BLaER1 treated with 17β-estradiol and CSF1 and Interleukin-3, amounts not matched to agents 10 nM and 100 nM (cell line): Measurements from ENCODE around the gene KRTAP16-1.
A peak's percentile ranks its signal among the peaks of the same experiment; 100 is the strongest.

Source experiments
- H3K27ac ChIP-seq, 11 experiments: shearing (Covaris generic); formaldehyde crosslinking; 2 replicates each; pipeline ENCODE4 v1.8.1; 2022
- H3K27me3 ChIP-seq, 11 experiments: shearing (Covaris generic); formaldehyde crosslinking; 2 replicates each; pipeline ENCODE4 v1.8.1; 2022
- H3K36me3 ChIP-seq, 11 experiments: shearing (Covaris generic); formaldehyde crosslinking; 2 replicates each; pipeline ENCODE4 v1.8.1; 2022
- H3K4me1 ChIP-seq, 10 experiments: shearing (Covaris generic); formaldehyde crosslinking; 2 replicates each; pipeline ENCODE4 v1.8.1; 2022
- H3K4me2 ChIP-seq, 11 experiments: shearing (Covaris generic); formaldehyde crosslinking; 2 replicates each; pipeline ENCODE4 v1.8.1; 2022
- H3K4me3 ChIP-seq, 10 experiments: shearing (Covaris generic); formaldehyde crosslinking; 2 replicates each; pipeline ENCODE4 v1.8.1; 2022
- H3K9ac ChIP-seq, 11 experiments: shearing (Covaris generic); formaldehyde crosslinking; 2 replicates each; pipeline ENCODE4 v1.8.1; 2022
- H3K9me3 ChIP-seq, 11 experiments: shearing (Covaris generic); formaldehyde crosslinking; replicated peaks in 1 of 11; 2 replicates each; pipeline ENCODE4 v1.8.1; 2022
- H4K20me1 ChIP-seq, 11 experiments: shearing (Covaris generic); formaldehyde crosslinking; 2 replicates each; pipeline ENCODE4 v1.8.1; 2022
- Cebpa-rat ChIP-seq, 11 experiments: shearing (Covaris generic); IDR thresholded peaks; 2 replicates each; pipeline ENCODE4 v1.8.1; 2022

The KRTAP16-1 gene

GRCh38 chr17:41343029-41343428 lies 33.9 kb upstream of the KRTAP16-1 start:
- no peak for TF ChIP-seq Cebpa-rat (IDR thresholded peaks at IDR 0.05)
- H4K20me1 ChIP-seq, result no peaks in the 10 kb centered on the region
- no peak overlapping the region for H3K4me3 ChIP-seq
- no peaks in the 10 kb centered on the region for H3K27me3 ChIP-seq
- no peaks in the 10 kb centered on the region for H3K36me3 ChIP-seq
- no peak overlapping the region for H3K27ac ChIP-seq
- no peak overlapping the region for H3K4me2 ChIP-seq
- peaks cover 19 to 44% (median 26%) of the 10 kb centered on the region in 10 experiments for H3K4me1 ChIP-seq
- H3K9me3 ChIP-seq, result peaks cover 24 to 32% (median 28%) of the 10 kb centered on the region in 11 experiments
- H3K9ac ChIP-seq, result no peak overlapping the region

GRCh38 chr17:41340934-41341861 lies 32.1 kb upstream of the KRTAP16-1 start:
- Histone ChIP-seq H3K27me3 (no peaks in the 10 kb centered on the region), H3K4me1 (peaks cover 19 to 39% (median 26%) of the 10 kb centered on the region in 10 experiments), H3K4me3 (no peak overlapping the region), H3K27ac (peak overlapping the region in 6 of 11 experiments; percentile 33 to 89 (median 79); a peak in 9 of 22 replicates), H3K9me3 (peaks cover 24 to 32% (median 28%) of the 10 kb centered on the region in 11 experiments), H3K9ac (no peak overlapping the region; a peak in 1 of 22 replicates), H4K20me1 (no peaks in the 10 kb centered on the region), H3K36me3 (no peaks in the 10 kb centered on the region), H3K4me2 (peak overlapping the region in 7 of 11 experiments; percentile 56 to 92 (median 77); a peak in 13 of 22 replicates)
- TF ChIP-seq Cebpa-rat (IDR thresholded peaks at IDR 0.05), result no peak

GRCh38 chr17:41340494-41340893 lies 31.4 kb upstream of the KRTAP16-1 start:
- Histone ChIP-seq H3K9ac (peak overlapping the region in 6 of 11 experiments; percentile 14 to 64 (median 56); a peak in 9 of 22 replicates), H3K27ac (peak overlapping the region in 9 of 11 experiments; percentile 33 to 89 (median 72); a peak in 14 of 22 replicates), H4K20me1 (no peaks in the 10 kb centered on the region), H3K27me3 (no peaks in the 10 kb centered on the region), H3K9me3 (peaks cover 24 to 32% (median 28%) of the 10 kb centered on the region in 11 experiments), H3K4me3 (no peak overlapping the region), H3K4me1 (peaks cover 19 to 39% (median 26%) of the 10 kb centered on the region in 10 experiments), H3K36me3 (no peaks in the 10 kb centered on the region), H3K4me2 (peak overlapping the region; percentile 22 to 92 (median 62); a peak in 20 of 22 replicates)
- TF ChIP-seq Cebpa-rat (IDR thresholded peaks at IDR 0.05), result no peak

GRCh38 chr17:41339571-41340172 lies 30.6 kb upstream of the KRTAP16-1 start:
- Histone ChIP-seq H3K4me2 (peak overlapping the region; percentile 22 to 92 (median 62); a peak in 21 of 22 replicates), H4K20me1 (no peaks in the 10 kb centered on the region), H3K4me3 (no peak overlapping the region), H3K9me3 (peaks cover 24 to 32% (median 28%) of the 10 kb centered on the region in 11 experiments), H3K27ac (peak overlapping the region; percentile 18 to 89 (median 70); a peak in 17 of 22 replicates), H3K27me3 (no peaks in the 10 kb centered on the region), H3K4me1 (peaks cover 20 to 40% (median 32%) of the 10 kb centered on the region in 10 experiments), H3K36me3 (no peaks in the 10 kb centered on the region), H3K9ac (peak overlapping the region in 7 of 11 experiments; percentile 13 to 64 (median 59); a peak in 10 of 22 replicates)
- TF ChIP-seq Cebpa-rat (IDR thresholded peaks at IDR 0.05), result no peak

GRCh38 chr17:41338961-41339485 lies 29.9 kb upstream of the KRTAP16-1 start:
- Histone ChIP-seq H3K4me2 (peak overlapping the region; percentile 7 to 92 (median 62); a peak in 20 of 22 replicates), H3K4me1 (peaks cover 27 to 47% (median 39%) of the 10 kb centered on the region in 10 experiments), H3K4me3 (no peak overlapping the region; a peak in 1 of 20 replicates), H3K9ac (peak overlapping the region in 6 of 11 experiments; percentile 32 to 62 (median 56); a peak in 11 of 22 replicates), H4K20me1 (no peaks in the 10 kb centered on the region), H3K27ac (peak overlapping the region in 9 of 11 experiments; percentile 33 to 89 (median 72); a peak in 18 of 22 replicates), H3K9me3 (peaks cover 24 to 32% (median 28%) of the 10 kb centered on the region in 11 experiments), H3K36me3 (no peaks in the 10 kb centered on the region), H3K27me3 (no peaks in the 10 kb centered on the region)
- TF ChIP-seq Cebpa-rat (IDR thresholded peaks at IDR 0.05), result peak in 4 of 11 experiments; percentile 50 to 78 (median 60); a peak in 4 of 22 replicates

- no peak overlapping the region for H3K4me3 ChIP-seq
- peak overlapping the region in 1 of 11 experiments; percentile 64; a peak in 2 of 22 replicates for H3K27ac ChIP-seq
- 0 out of 22 replicates have a peak overlapping the region, but pooled peaks of 1 of the 11 experiments have one; percentile 1 for H3K4me2 ChIP-seq
- H4K20me1 ChIP-seq, result no peaks in the 10 kb centered on the region
- TF ChIP-seq Cebpa-rat (IDR thresholded peaks at IDR 0.05), result no peak
- H3K9ac ChIP-seq, result no peak overlapping the region
- no peaks in the 10 kb centered on the region for H3K36me3 ChIP-seq
- peaks cover 31 to 49% (median 41%) of the 10 kb centered on the region in 10 experiments for H3K4me1 ChIP-seq
- peaks cover 0 to 7% (median 0%) of the 10 kb centered on the region in 11 experiments; a peak in 2 of 22 replicates for H3K9me3 ChIP-seq
- no peaks in the 10 kb centered on the region for H3K27me3 ChIP-seq
Measured at GRCh38 chr17:41335747-41336146, 26.6 kb upstream of the KRTAP16-1 start.

GRCh38 chr17:41334385-41335305 lies 25.5 kb upstream of the KRTAP16-1 start:
- peak overlapping the region; percentile 8 to 63 (median 40); a peak in 21 of 22 replicates for H3K4me2 ChIP-seq
- TF ChIP-seq Cebpa-rat (IDR thresholded peaks at IDR 0.05), result no peak
- peaks cover 0 to 7% (median 0%) of the 10 kb centered on the region in 11 experiments; a peak in 2 of 22 replicates for H3K9me3 ChIP-seq
- no peaks in the 10 kb centered on the region for H3K36me3 ChIP-seq
- no peaks in the 10 kb centered on the region for H3K27me3 ChIP-seq
- peak overlapping the region in 1 of 11 experiments; percentile 8; a peak in 1 of 22 replicates for H3K9ac ChIP-seq
- no peaks in the 10 kb centered on the region for H4K20me1 ChIP-seq
- H3K4me3 ChIP-seq, result no peak overlapping the region
- H3K4me1 ChIP-seq, result peaks cover 22 to 38% (median 30%) of the 10 kb centered on the region in 10 experiments
- peak overlapping the region in 9 of 11 experiments; percentile 9 to 74 (median 58); a peak in 15 of 22 replicates for H3K27ac ChIP-seq
